PFSK-1 (cell line): ENCODE results near the gene SGO2. TPM values are rescaled to one million over a fixed set of nuclear protein-coding genes. Genes with fewer than 3 reads are reported as not detected.

Experiments
- FOXP2 ChIP-seq: optimal IDR thresholded peaks from 2 replicates; pipeline ENCODE3; 2011; ENCODE audit warnings: borderline replicate concordance, control low read depth, inconsistent platforms; ENCODE audit not compliant: insufficient read depth; ENCODE audit errors: extremely low read length, extremely low read depth
- POLR2AphosphoS5 ChIP-seq: IDR thresholded peaks from 2 replicates; pipeline ENCODE4 v1.6.1; 2012; ENCODE audit warnings: low read depth, mild to moderate bottlenecking, control low read depth, low read length, moderate library complexity
- REST ChIP-seq, 2 experiments: IDR thresholded peaks; 2 replicates each; pipeline versions ENCODE4 v1.6.1 to v1.8.0; 2011 to 2012; ENCODE audit warnings: low read depth in 2 of 2, low read length in 2 of 2, control low read depth in 1 of 2, inconsistent platforms in 1 of 2, mild to moderate bottlenecking in 1 of 2, moderate library complexity in 1 of 2; ENCODE audit not compliant: insufficient read depth in 1 of 2
- SIN3A ChIP-seq: IDR thresholded peaks from 2 replicates; pipeline ENCODE4 v1.6.1; 2012; ENCODE audit warnings: mild to moderate bottlenecking, low read length, moderate library complexity, borderline replicate concordance; ENCODE audit not compliant: insufficient read depth
- TAF1 ChIP-seq: IDR thresholded peaks from 2 replicates; pipeline ENCODE4 v1.6.1; 2012; ENCODE audit warnings: low read length, control low read depth, borderline replicate concordance; ENCODE audit not compliant: insufficient read depth
- polyA plus RNA-seq: library from polyadenylated mRNA; unstranded; fragments of >200 nt; gene quantifications from one replicate; pipeline ENCODE4 v1.2.1, GENCODE V29; 2012; ENCODE audit warnings: low read depth, missing spikeins; ENCODE audit not compliant: insufficient read length

SGO2 gene
- 0.97 TPM for polyA plus RNA-seq

- TF ChIP-seq FOXP2 (no peak), SIN3A (0 out of 2 replicates have a peak, but pooled peaks have one; percentile 42), POLR2AphosphoS5 (peak; percentile 80)
These were observed at the start of gene SGO2 for GRCh38 chr2:200525882-200526651. Gene SGO2 (plus strand): TSS chr2:200526207. CDS start chr2:200532976, 6,769 bp downstream.

GRCh38 chr2:200476836-200477235, 49.2 kb upstream of the SGO2 start:
- TF ChIP-seq POLR2AphosphoS5 (no peak), FOXP2 (no peak), TAF1 (no peak), SIN3A (no peak), REST (IDR thresholded peaks at IDR 0.05; ENCODE audit: insufficient read depth in 1 of 2, low read depth in 2 of 2, low read length in 2 of 2) (no peak)

DNA sequence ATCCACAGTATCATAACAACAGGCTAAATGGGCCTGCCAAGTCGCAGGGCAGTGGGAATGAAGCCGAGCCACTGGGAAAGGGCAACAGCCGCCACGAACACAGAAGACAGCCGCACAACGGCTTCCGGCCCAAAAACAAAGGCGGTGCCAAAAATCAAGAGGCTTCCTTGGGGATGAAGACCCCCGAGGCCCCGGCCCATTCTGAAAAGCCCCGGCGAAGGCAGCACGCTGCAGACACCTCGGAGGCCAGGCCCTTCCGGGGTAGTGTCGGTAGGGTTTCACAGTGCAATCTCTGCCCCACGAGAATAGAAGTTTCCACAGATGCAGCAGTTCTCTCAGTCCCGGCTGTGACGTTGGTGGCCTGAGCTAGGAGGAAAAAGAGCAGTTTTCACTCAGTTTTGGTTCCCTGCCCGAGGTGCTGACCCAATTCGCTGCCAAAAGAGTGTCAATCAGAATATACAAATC, 48.3 kb upstream of the SGO2 start:
- TF ChIP-seq REST (IDR thresholded peaks at IDR 0.05; ENCODE audit: insufficient read depth in 1 of 2, low read depth in 2 of 2, low read length in 2 of 2) (no peak), FOXP2 (no peak), TAF1 (no peak), SIN3A (no peak), POLR2AphosphoS5 (no peak)

- no peak for TF ChIP-seq FOXP2
- no peak for TF ChIP-seq POLR2AphosphoS5
- no peak for TF ChIP-seq REST (IDR thresholded peaks at IDR 0.05; ENCODE audit: insufficient read depth in 1 of 2, low read depth in 2 of 2, low read length in 2 of 2)
- no peak for TF ChIP-seq TAF1
- no peak for TF ChIP-seq SIN3A
These were observed 46.2 kb upstream of the SGO2 start for GRCh38 chr2:200479692-200480265.

DNA sequence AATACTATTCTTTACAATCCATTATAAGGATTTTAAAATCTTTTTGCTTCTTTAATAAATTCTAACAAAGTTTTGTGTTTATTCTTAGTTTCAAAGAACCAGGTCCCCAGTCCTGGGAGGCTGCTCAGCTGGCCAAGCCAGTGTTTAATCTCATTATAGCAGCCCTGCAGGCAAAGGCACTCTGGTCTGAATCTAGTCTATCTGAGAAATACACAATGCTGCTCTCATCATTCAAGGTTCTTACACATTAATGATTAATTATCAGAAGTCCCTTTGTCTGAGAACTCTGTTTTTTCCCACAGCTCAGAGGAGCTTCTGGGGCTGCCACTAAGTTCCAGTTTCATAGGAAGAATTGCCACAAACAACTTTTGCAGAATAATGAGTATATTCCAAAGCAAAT, 43.8 kb upstream of the SGO2 start:
- TF ChIP-seq FOXP2 (no peak), REST (IDR thresholded peaks at IDR 0.05; ENCODE audit: insufficient read depth in 1 of 2, low read depth in 2 of 2, low read length in 2 of 2) (no peak), TAF1 (no peak), SIN3A (no peak), POLR2AphosphoS5 (no peak)
